H1 (cell line): ENCODE data around the gene APC2. TPM values are rescaled to one million over a fixed set of nuclear protein-coding genes. Genes with fewer than 3 reads are reported as not detected.

ENCODE experiments used
- CTCF ChIA-PET: fragments of 300-600 bp; sonication (Branson Sonifier 250); formaldehyde crosslinking; loops from one replicate; lab custom pipeline; 2021; ENCODE audit not compliant: partially characterized antibody; lab: Charles Lee
- POLR2A ChIA-PET: fragments of 300-600 bp; sonication (Branson Sonifier 250); formaldehyde crosslinking; loops from one replicate; lab custom pipeline; 2021; ENCODE audit warnings: inconsistent platforms; ENCODE audit not compliant: partially characterized antibody; lab: Charles Lee
- DNase-seq, 2 experiments: peaks; one replicate each; pipeline versions ENCODE4 v3.0.0 to v3.0.0-alpha.2; 2010 to 2022; ENCODE audit warnings: low spot score in 2 of 2, low read depth in 1 of 2, mixed read lengths in 1 of 2
- FAIRE-seq: peaks from 2 replicates; lab custom pipeline; 2011; peaks lifted over from hg19 to GRCh38; lab: Jason Lieb, UNC
- H2AFZ ChIP-seq: 2 replicates; pipeline ENCODE4 v1.8.1; 2012; ENCODE audit warnings: low read length, inconsistent platforms
- H2AK5ac ChIP-seq: 2 replicates; pipeline ENCODE4 v1.6.1; 2013; ENCODE audit warnings: low read depth, low read length
- H2BK120ac ChIP-seq: replicated peaks from 2 replicates; pipeline ENCODE3; 2013; ENCODE audit warnings: low read depth, low read length, inconsistent platforms
- H2BK12ac ChIP-seq: 2 replicates; pipeline ENCODE4 v1.6.1; 2013; ENCODE audit warnings: low read depth, low read length
- H2BK15ac ChIP-seq: 2 replicates; pipeline ENCODE4 v1.6.1; 2013; ENCODE audit warnings: low read length
- H2BK20ac ChIP-seq: 2 replicates; pipeline ENCODE4 v1.6.1; 2013; ENCODE audit warnings: low read length
- H2BK5ac ChIP-seq: 2 replicates; pipeline ENCODE4 v1.6.1; 2013; ENCODE audit warnings: low read depth, low read length
- H3K14ac ChIP-seq: 2 replicates; pipeline ENCODE4 v1.6.1; 2013; ENCODE audit warnings: inconsistent platforms; ENCODE audit not compliant: insufficient read length
- H3K18ac ChIP-seq: 2 replicates; pipeline ENCODE4 v1.6.1; 2013; ENCODE audit warnings: low read length; ENCODE audit errors: extremely low read depth
- H3K23ac ChIP-seq: 2 replicates; pipeline ENCODE4 v1.6.1; 2013; ENCODE audit warnings: inconsistent platforms; ENCODE audit not compliant: insufficient read length
- H3K23me2 ChIP-seq: 2 replicates; pipeline ENCODE4 v1.6.1; 2013; ENCODE audit warnings: low read depth, low read length
- H3K27ac ChIP-seq: 2 replicates; pipeline ENCODE4 v1.6.1; 2011; ENCODE audit warnings: low read depth, low read length, inconsistent platforms
- H3K27me3 ChIP-seq, 4 experiments: replicated peaks in 1 of 4; 1 replicate in 1 of 4; 2 replicates in 3 of 4; pipeline versions ENCODE4 v1.6.1 to v1.8.1; 2011 to 2013; ENCODE audit warnings: low read length in 3 of 4, mild to moderate bottlenecking in 3 of 4, inconsistent platforms in 2 of 4, mixed read lengths in 2 of 4, moderate library complexity in 1 of 4; ENCODE audit not compliant: control insufficient read depth in 3 of 4, insufficient read depth in 3 of 4; ENCODE audit errors: extremely low read depth in 1 of 4
- H3K36me3 ChIP-seq, 4 experiments: 2 replicates each; pipeline versions ENCODE4 v1.6.1 to v1.8.1; 2011 to 2013; ENCODE audit warnings: mild to moderate bottlenecking in 4 of 4, low read length in 3 of 4, moderate library complexity in 2 of 4, control low read depth in 1 of 4, inconsistent platforms in 1 of 4; ENCODE audit not compliant: insufficient read depth in 4 of 4, control insufficient read depth in 2 of 4
- H3K4ac ChIP-seq: replicated peaks from 2 replicates; pipeline ENCODE3; 2013; ENCODE audit warnings: low read length, low read depth, mixed read lengths, inconsistent platforms; ENCODE audit not compliant: insufficient read length
- H3K4me1 ChIP-seq, 4 experiments: replicated peaks in 1 of 4; 1 replicate in 1 of 4; 2 replicates in 3 of 4; pipeline versions ENCODE4 v1.6.1 to v1.8.1; 2011 to 2013; ENCODE audit warnings: low read length in 3 of 4, inconsistent platforms in 2 of 4, mixed read lengths in 1 of 4; ENCODE audit not compliant: insufficient read depth in 4 of 4, control insufficient read depth in 3 of 4
- H3K4me2 ChIP-seq, 2 experiments: 2 replicates each; pipeline versions ENCODE4 v1.6.1 to v1.8.1; 2011 to 2013; ENCODE audit warnings: low read depth in 2 of 2, low read length in 2 of 2, control low read depth in 1 of 2, inconsistent platforms in 1 of 2, mild to moderate bottlenecking in 1 of 2; ENCODE audit not compliant: insufficient read depth in 1 of 2
- H3K4me3 ChIP-seq, 4 experiments: fragments of 200-600, 300-600 bp in 1 of 4; sonication (generic), shearing (Covaris generic), sonication (Bioruptor Twin) in 1 of 4; 2 replicates each; pipeline versions ENCODE4 v1.5.1 to v1.8.1; 2011 to 2016; ENCODE audit warnings: low read length in 4 of 4, low read depth in 3 of 4, control low read depth in 2 of 4, inconsistent platforms in 2 of 4, mild to moderate bottlenecking in 2 of 4, mixed read lengths in 1 of 4, moderate library complexity in 1 of 4; ENCODE audit not compliant: insufficient read depth in 2 of 4; ENCODE audit errors: extremely low read depth in 1 of 4
- H3K56ac ChIP-seq: replicated peaks from 2 replicates; pipeline ENCODE3; 2013; ENCODE audit warnings: low read depth, mild to moderate bottlenecking, mixed read lengths, low read length, inconsistent platforms; ENCODE audit not compliant: insufficient read length
- H3K79me1 ChIP-seq: 2 replicates; pipeline ENCODE4 v1.6.1; 2013; ENCODE audit warnings: low read depth, low read length, control low read depth
- H3K79me2 ChIP-seq, 2 experiments: 2 replicates each; pipeline versions ENCODE4 v1.6.1 to v1.8.1; 2012 to 2013; ENCODE audit warnings: low read length in 2 of 2, mild to moderate bottlenecking in 2 of 2, inconsistent platforms in 1 of 2; ENCODE audit not compliant: insufficient read depth in 2 of 2, control insufficient read depth in 1 of 2
- H3K9ac ChIP-seq, 4 experiments: replicated peaks in 1 of 4; 1 replicate in 1 of 4; 2 replicates in 3 of 4; pipeline versions ENCODE4 v1.6.1 to v1.8.1; 2011 to 2013; ENCODE audit warnings: low read depth in 3 of 4, low read length in 3 of 4, control low read depth in 2 of 4, mild to moderate bottlenecking in 2 of 4, moderate library complexity in 2 of 4, inconsistent platforms in 1 of 4; ENCODE audit errors: extremely low read depth in 1 of 4
- H3K9me3 ChIP-seq, 2 experiments: 2 replicates each; pipeline versions ENCODE4 v1.6.1 to v1.8.1; 2012 to 2013; ENCODE audit warnings: mild to moderate bottlenecking in 2 of 2, moderate library complexity in 2 of 2, control low read depth in 1 of 2, inconsistent platforms in 1 of 2, low read depth in 1 of 2, low read length in 1 of 2, mixed read lengths in 1 of 2; ENCODE audit not compliant: insufficient read depth in 2 of 2
- H4K20me1 ChIP-seq, 2 experiments: replicated peaks in 1 of 2; 2 replicates each; pipeline versions ENCODE3 to v1.8.1; 2011 to 2013; ENCODE audit warnings: inconsistent platforms in 2 of 2, low read length in 2 of 2, mild to moderate bottlenecking in 1 of 2; ENCODE audit not compliant: insufficient read depth in 2 of 2, control insufficient read depth in 1 of 2
- H4K5ac ChIP-seq: 2 replicates; pipeline ENCODE4 v1.6.1; 2013; ENCODE audit warnings: low read length, low read depth, mixed read lengths, inconsistent platforms; ENCODE audit not compliant: insufficient read length
- H4K8ac ChIP-seq: 2 replicates; pipeline ENCODE4 v1.8.0; 2013; ENCODE audit warnings: mild to moderate bottlenecking, moderate library complexity, low read length, inconsistent platforms; ENCODE audit not compliant: insufficient read depth; ENCODE audit errors: extremely low read depth
- H4K91ac ChIP-seq: replicated peaks from 2 replicates; pipeline ENCODE3; 2013; ENCODE audit warnings: low read length, mixed read lengths, inconsistent platforms; ENCODE audit not compliant: insufficient read length
- CHD2 ChIP-seq: IDR thresholded peaks from 2 replicates; pipeline ENCODE4 v1.6.1; 2012; ENCODE audit warnings: low read length, improper control_type of control experiment
- SP1 ChIP-seq: IDR thresholded peaks from 2 replicates; pipeline ENCODE4 v1.6.1; 2011; ENCODE audit warnings: low read depth, low read length
- ZNF274 ChIP-seq: IDR thresholded peaks from 2 replicates; pipeline ENCODE4 v1.7.0; 2012; ENCODE audit warnings: low read length, borderline replicate concordance; ENCODE audit errors: extremely low read depth
- WGBS, 2 experiments: shearing (Covaris generic) in 1 of 2; methylation state at CpG; one replicate each; pipeline versions ENCODE4 v1.1.6 to v1.1.7; 2013 to 2015; ENCODE audit warnings: low lambda C conversion rate in 2 of 2, mixed read lengths in 2 of 2, inconsistent platforms in 1 of 2, low coverage in 1 of 2, missing lambda C conversion rate in 1 of 2; ENCODE audit not compliant: insufficient replicate concordance in 2 of 2, insufficient coverage in 1 of 2, insufficient read length in 1 of 2; ENCODE audit errors: extremely low coverage in 1 of 2, missing lambda C conversion rate in 1 of 2; 5-methylcytosine and 5-hydroxymethylcytosine counted together
- polyA plus RNA-seq, 7 experiments: library from polyadenylated mRNA; depleted of rRNA in 3 of 7; stranded (reverse) in 5 of 7; unstranded in 2 of 7; fragments of >200 nt in 5 of 7; fragments of 200-250 nt in 2 of 7; gene quantifications; 1 replicate in 5 of 7; 2 replicates in 1 of 7; 4 replicates in 1 of 7; pipeline versions ENCODE4 v1.2.1 to v1.2.3, GENCODE V29; 2011 to 2013; ENCODE audit warnings: missing spikeins in 2 of 7, mixed read lengths in 2 of 7
- total RNA-seq: library from RNA; stranded (reverse); fragmentation: NEBNext Ultra II Directional; extraction: Animal tissue kit (Norgen Biotek cat#: 25700); gene quantifications from 2 replicates; pipeline ENCODE4 v1.2.1, GENCODE V29; 2021
- TF ChIP-seq, protein P1 (sequence below): IDR thresholded peaks from 2 replicates; pipeline ENCODE4 v1.6.1; 2012; ENCODE audit warnings: low read length, inconsistent platforms

APC2 gene
- total and polyA plus RNA-seq, 2 of the 8 experiments (the other 6 are each of a cell fraction or from before 2014, with no cell fraction given), result 1.3 to 4.1 TPM

DNA sequence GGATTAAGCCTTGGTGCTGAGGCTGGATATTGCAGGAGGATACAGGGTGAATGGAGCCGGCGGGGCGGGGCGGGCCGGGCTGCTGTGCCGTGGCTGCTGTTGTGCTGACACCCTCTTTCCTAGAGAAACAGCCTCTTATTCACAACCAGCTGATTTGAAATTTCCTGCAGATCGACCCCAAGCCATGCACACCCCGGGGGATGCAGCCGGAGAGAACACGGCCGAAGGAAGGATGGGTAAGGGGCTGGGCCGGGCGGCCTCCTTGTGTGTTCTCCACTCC is 31.5 kb upstream of the APC2 start:
- Histone ChIP-seq H3K23ac (no peak overlapping the region), H3K4me3 (no peak overlapping the region), H3K79me2 (peaks cover 29 to 92% of the 10 kb centered on the region in 2 experiments), H3K56ac (no peak overlapping the region), H3K79me1 (peaks cover 25% of the 10 kb centered on the region), H3K9ac (no peak overlapping the region), H3K4me2 (no peak overlapping the region), H2BK5ac (no peak overlapping the region), H4K5ac (no peak overlapping the region), H2AK5ac (no peak overlapping the region), H2AFZ (no peak overlapping the region), H3K27me3 (no peaks in the 10 kb centered on the region), H3K4me1 (peaks cover 8 to 25% (median 17%) of the 10 kb centered on the region in 4 experiments), H3K4ac (no peak overlapping the region), H3K9me3 (no peaks in the 10 kb centered on the region), H2BK120ac (no peak overlapping the region), H4K91ac (no peak overlapping the region), H3K18ac (no peak overlapping the region), H2BK12ac (no peak overlapping the region), H2BK20ac (no peak overlapping the region), H3K36me3 (peaks cover 26 to 58% (median 43%) of the 10 kb centered on the region in 4 experiments), H4K8ac (0 out of 2 replicates have a peak overlapping the region, but pooled peaks have one; percentile 35), H2BK15ac (no peak overlapping the region), H3K27ac (no peak overlapping the region), H3K23me2 (peaks cover 2% of the 10 kb centered on the region; the same call in 1 of the 2 replicates), H4K20me1 (peaks cover 49 to 55% of the 10 kb centered on the region in 2 experiments), H3K14ac (no peak overlapping the region)
- ChIA-PET POLR2A (interaction anchor here (1.2 to 1.8 kb wide), 3 partner anchors 10 to 27 kb away, joined by 4 to 5 read pairs (median 4); no protein-coding TSS in a partner anchor), CTCF (interaction anchor here (1.3 to 1.5 kb wide), 2 partner anchors 13 to 60 kb away, joined by 3 to 4 read pairs; no protein-coding TSS in a partner anchor)
- WGBS, 2 experiments, result 89% methylated on average over 5 of the region's 13 CpGs; no CpG with 5 or more reads in 1 of the 2 experiments
- FAIRE-seq, result no peak
- no peak for DNase-seq
- TF ChIP-seq CHD2 (no peak), ZNF274 (no peak), SP1 (no peak)
- TF ChIP-seq, protein P1, sequence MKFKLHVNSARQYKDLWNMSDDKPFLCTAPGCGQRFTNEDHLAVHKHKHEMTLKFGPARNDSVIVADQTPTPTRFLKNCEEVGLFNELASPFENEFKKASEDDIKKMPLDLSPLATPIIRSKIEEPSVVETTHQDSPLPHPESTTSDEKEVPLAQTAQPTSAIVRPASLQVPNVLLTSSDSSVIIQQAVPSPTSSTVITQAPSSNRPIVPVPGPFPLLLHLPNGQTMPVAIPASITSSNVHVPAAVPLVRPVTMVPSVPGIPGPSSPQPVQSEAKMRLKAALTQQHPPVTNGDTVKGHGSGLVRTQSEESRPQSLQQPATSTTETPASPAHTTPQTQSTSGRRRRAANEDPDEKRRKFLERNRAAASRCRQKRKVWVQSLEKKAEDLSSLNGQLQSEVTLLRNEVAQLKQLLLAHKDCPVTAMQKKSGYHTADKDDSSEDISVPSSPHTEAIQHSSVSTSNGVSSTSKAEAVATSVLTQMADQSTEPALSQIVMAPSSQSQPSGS, result no peak
